CD4-positive, alpha-beta T cell treated with Interleukin-12 subunit alpha and Interleukin-12 subunit beta, for 1 hour (primary cell): ENCODE data around the gene DELE1.
A peak's percentile ranks its signal among the peaks of the same experiment; 100 is the strongest.

Experiments
- DNase-seq: peaks from one replicate; pipeline ENCODE4 v3.0.0-alpha.2; 2020

Gene DELE1

GRCh38 chr5:141958546-141959172 lies 35.0 kb downstream of the DELE1 start:
- DNase-seq, result no peak

GRCh38 chr5:141960018-141960417 lies 36.3 kb downstream of the DELE1 start:
- peak; percentile 25 for DNase-seq

DNA sequence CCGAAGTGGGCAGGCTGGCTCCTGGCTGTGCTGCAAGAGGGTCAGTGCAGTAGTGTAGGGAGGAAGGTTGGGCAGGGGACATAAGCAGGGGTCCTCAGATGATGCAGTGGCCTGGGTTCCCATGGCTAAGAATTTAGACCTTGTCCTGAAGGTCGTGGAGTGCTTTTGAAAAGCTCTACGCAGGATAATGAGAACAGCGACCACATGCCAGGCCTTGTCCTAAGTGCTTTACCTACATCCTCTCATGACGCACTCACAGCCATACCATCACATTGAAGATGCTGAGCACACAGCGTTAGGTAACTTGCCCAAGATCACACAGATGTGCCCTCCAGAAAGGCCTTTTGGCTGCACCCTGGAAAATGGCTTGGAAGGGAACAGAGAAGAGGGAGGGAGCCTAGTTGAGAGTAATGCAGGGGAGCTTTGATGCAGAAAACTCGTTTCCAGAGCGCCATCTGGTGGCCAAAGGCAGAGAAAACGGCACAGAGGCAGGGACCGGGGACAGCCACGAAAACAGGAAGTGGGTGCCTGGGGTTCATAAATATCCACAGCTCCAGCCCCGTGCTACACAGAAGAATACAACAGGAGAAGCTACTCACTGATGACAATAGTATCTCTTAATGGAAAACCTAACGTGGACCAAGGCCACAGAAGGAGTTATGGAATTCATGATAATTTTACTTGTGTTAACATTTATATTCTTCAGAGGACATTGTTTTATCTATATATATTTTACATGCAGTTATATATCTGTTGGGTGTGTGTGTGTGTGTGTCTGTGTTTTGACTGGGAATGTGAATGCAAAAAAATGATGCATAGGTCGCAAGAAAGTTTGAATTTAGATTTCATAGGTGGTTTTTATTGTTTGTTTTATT lies 37.0 kb downstream of the DELE1 start:
- DNase-seq, result peak; percentile 91

- DNase-seq, result no peak
Observed at GRCh38 chr5:141961466-141961865, 37.8 kb downstream of the DELE1 start.

DNA sequence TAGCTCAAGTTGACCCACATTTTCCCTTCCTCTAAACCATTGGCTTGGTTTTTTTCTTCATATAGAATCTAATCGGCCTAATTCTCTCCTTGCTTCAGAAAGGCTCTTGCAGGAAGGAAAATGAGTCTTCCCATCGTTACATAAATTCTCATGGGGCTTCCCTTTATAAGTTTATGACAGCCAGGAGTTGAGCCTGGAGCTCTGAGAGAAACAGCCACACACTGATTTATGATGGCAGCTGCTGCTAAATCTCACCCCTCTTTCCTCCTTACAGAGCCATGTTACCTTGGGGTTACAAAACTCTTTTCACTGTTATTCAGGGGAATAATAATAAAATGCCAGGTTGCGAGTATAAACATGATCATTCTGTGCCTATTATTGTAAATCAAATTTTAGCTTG lies 40.0 kb downstream of the DELE1 start:
- no peak for DNase-seq

- no peak for DNase-seq
Observed at GRCh38 chr5:141965071-141965470, 41.4 kb downstream of the DELE1 start.

DNA sequence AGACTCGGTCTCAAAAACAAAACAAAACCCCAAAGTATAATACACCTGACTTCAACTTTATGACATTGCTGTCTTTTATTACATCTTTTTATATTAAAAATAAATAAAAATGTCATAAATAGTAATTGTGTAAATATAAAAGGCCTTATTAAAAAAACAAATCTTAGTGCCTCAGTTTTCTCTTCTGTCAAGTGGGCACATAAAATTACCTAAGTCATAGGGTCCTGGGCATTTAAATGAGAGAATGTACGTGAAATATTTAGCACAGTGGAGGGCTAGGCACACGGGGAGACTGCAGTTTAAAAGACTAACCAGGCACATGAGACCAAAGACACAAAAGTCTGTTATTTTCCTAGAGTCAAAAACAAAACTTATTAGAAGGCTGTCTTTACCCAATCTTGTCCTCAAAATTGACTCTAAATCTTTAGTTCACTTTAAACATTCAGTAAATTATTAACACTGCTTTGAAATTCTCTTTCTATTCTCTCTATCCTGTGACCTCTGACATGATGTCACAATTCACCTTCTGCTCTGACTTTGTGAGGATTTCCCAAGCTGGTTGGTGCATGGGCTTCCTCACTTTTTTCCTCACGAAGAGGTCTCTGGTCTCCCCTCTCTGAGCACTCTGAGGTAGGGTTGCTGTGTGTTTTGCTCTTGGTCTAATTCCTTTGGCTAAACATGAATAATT lies 42.7 kb downstream of the DELE1 start:
- no peak for DNase-seq

GRCh38 chr5:141966963-141967333 lies 43.3 kb downstream of the DELE1 start:
- no peak for DNase-seq

- peak; percentile 94 for DNase-seq
Observed at GRCh38 chr5:141968914-141969608, 45.4 kb downstream of the DELE1 start, which contains the start of gene RNF14. Gene RNF14 (plus strand): TSS chr5:141969105. CDS start chr5:141973589, 4,484 bp downstream.

DNA sequence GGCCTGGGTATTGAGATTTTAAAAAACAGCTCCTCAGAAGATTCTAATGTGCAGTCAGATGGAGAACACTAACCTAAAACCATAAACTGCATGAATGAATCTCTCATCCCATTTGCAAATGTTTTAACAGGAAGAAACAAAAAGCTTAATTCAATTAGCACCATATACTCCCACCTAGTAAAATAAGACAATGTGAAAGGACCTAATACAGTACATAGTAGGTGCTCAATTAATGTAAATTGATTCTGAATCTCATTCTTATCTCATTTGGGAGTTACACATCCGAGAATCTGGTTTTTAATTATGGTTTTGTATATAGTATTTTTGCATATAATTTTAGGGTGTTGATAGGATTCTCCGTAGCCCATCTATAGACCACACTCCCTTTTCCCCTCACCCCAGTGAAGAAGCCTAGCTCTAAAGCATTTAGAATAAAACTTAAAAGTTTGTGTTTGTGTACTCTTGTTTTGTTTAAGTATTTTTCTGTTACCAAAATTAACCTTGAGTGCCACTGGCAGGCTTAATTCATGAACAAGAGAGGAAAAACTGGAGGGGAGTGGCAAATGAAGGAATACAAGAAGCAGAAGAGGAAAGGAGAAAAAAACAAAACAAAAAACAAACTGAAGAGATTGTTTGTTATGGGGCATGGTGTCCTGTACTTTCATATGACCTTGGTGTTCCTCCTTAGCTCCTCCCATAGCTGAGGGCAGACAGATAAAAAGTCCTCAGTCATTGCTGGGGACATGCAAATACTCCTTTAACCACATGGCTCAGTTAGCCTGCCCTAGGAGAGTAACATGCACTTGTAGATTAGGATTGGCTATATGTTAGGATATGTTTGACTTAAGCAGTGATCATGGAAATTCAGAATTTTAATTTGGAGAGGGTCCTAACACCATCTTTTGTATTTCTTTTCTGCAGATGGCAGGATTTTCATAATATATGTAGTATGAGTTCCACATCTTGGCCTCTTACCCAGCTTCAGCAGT lies 46.4 kb downstream of the DELE1 start:
- DNase-seq, result no peak

- DNase-seq, result no peak
Observed at GRCh38 chr5:141973871-141974595, 50.4 kb downstream of the DELE1 start.

GRCh38 chr5:141976176-141976575 lies 52.5 kb downstream of the DELE1 start:
- DNase-seq, result no peak

DNA sequence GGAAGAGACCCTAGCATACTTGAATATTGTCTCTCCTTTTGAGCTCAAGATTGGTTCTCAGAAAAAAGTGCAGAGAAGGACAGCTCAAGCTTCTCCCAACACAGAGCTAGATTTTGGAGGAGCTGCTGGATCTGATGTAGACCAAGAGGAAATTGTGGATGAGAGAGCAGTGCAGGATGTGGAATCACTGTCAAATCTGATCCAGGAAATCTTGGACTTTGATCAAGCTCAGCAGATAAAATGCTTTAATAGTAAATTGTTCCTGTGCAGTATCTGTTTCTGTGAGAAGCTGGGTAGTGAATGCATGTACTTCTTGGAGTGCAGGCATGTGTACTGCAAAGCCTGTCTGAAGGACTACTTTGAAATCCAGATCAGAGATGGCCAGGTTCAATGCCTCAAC lies 54.7 kb downstream of the DELE1 start:
- DNase-seq, result no peak

DNA sequence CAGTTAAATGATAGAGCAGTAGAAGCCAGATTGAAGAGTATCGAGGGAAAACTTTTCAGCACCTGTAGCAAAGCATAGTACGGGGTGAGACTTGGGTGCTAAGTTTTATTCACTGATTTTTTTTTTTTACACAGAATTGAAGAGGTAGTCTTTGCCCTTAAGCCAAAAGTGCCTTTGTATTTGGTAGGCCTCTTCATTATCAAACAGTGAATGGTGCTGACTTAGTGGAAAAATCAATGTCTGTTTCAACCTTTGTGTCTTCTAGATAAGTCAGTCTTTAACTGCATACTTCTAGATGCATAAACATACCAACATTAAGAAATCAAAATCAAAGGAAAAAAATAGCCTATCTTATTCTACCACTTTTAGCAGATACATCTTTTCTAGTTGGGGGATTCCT lies 59.0 kb downstream of the DELE1 start:
- no peak for DNase-seq

- no peak for DNase-seq
Observed at GRCh38 chr5:141986072-141986471, 62.4 kb downstream of the DELE1 start.

DNA sequence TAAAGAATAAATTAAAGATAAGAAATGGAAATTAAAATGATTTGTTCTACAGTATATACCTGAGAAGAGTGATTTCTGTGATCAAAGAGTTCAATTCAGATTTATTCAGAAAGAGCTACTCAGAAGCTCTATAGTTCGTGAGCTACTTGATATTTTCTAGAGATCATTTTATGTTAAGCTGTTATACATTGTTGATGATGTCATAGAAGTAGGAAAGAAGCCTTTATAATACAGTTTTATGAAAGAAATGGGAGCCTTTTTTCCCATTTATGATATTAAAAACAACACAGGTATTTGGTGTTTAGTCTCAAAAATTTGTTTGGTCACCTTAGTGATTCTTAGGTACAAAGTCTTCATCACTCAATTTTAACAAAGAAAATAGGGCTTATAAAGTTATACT lies 66.0 kb downstream of the DELE1 start:
- DNase-seq, result no peak
